Activated naive CD8-positive, alpha-beta T cell treated with anti-CD3 and anti-CD28 coated beads for 36 hours (primary cell): ENCODE measurements around the gene PCSK2. TPM values are rescaled to one million over a fixed set of nuclear protein-coding genes. Genes with fewer than 3 reads are reported as not detected.

Experiments
- DNase-seq: peaks from one replicate; pipeline ENCODE4 v3.0.0; 2021
- H3K27ac Mint-ChIP-seq: one replicate; pipeline ENCODE4 v1.8.0; 2022; ENCODE audit warnings: mild to moderate bottlenecking, moderate library complexity, mixed read lengths
- H3K27me3 Mint-ChIP-seq: one replicate; pipeline ENCODE4 v1.8.0; 2022; ENCODE audit warnings: mild to moderate bottlenecking, mixed read lengths
- H3K36me3 Mint-ChIP-seq: one replicate; pipeline ENCODE4 v1.8.0; 2021; ENCODE audit warnings: mild to moderate bottlenecking, mixed read lengths
- H3K4me1 Mint-ChIP-seq: one replicate; pipeline ENCODE4 v1.8.0; 2021; ENCODE audit warnings: mixed read lengths
- H3K4me3 Mint-ChIP-seq: one replicate; pipeline ENCODE4 v1.8.0; 2022; ENCODE audit warnings: mild to moderate bottlenecking, moderate library complexity, mixed read lengths
- H3K9me3 Mint-ChIP-seq: one replicate; pipeline ENCODE4 v1.8.0; 2022; ENCODE audit warnings: mixed read lengths
- total RNA-seq, 2 experiments: library from RNA; stranded (reverse); gene quantifications; one replicate each; pipeline ENCODE4 v1.2.3, GENCODE V29; 2021

Gene PCSK2
- total RNA-seq, 2 experiments from 2014 or later: not detected

- no peak for DNase-seq
- no peak overlapping the region for H3K27ac Mint-ChIP-seq
- no peaks in the 10 kb centered on the region for H3K36me3 Mint-ChIP-seq
- no peak overlapping the region for H3K4me3 Mint-ChIP-seq
- H3K9me3 Mint-ChIP-seq: no peaks in the 10 kb centered on the region
- no peaks in the 10 kb centered on the region for H3K4me1 Mint-ChIP-seq
- H3K27me3 Mint-ChIP-seq: peaks cover 3% of the 10 kb centered on the region
These were observed 117.0 kb downstream of the PCSK2 start for GRCh38 chr20:17343656-17344452.

- H3K27me3 Mint-ChIP-seq: peaks cover 3% of the 10 kb centered on the region
- H3K4me1 Mint-ChIP-seq: no peaks in the 10 kb centered on the region
- no peak for DNase-seq
- no peak overlapping the region for H3K27ac Mint-ChIP-seq
- no peaks in the 10 kb centered on the region for H3K9me3 Mint-ChIP-seq
- H3K4me3 Mint-ChIP-seq: no peak overlapping the region
- H3K36me3 Mint-ChIP-seq: no peaks in the 10 kb centered on the region
These were observed 118.0 kb downstream of the PCSK2 start for GRCh38 chr20:17344790-17345189.

GRCh38 chr20:17345321-17345720 lies 118.5 kb downstream of the PCSK2 start:
- no peak overlapping the region for H3K27ac Mint-ChIP-seq
- H3K27me3 Mint-ChIP-seq: peaks cover 3% of the 10 kb centered on the region

GRCh38 chr20:17350321-17350720 lies 123.5 kb downstream of the PCSK2 start:
- Mint-ChIP-seq H3K27me3 (peaks cover 3% of the 10 kb centered on the region), H3K27ac (no peak overlapping the region), H3K4me1 (no peaks in the 10 kb centered on the region), H3K9me3 (no peaks in the 10 kb centered on the region), H3K4me3 (no peak overlapping the region), H3K36me3 (no peaks in the 10 kb centered on the region)
- no peak for DNase-seq

More at GRCh38 chr20:17345321-17345720, 118.5 kb downstream of the PCSK2 start:
- Mint-ChIP-seq H3K4me1 (no peaks in the 10 kb centered on the region), H3K9me3 (no peaks in the 10 kb centered on the region), H3K36me3 (no peaks in the 10 kb centered on the region), H3K4me3 (no peak overlapping the region)
- DNase-seq: no peak

GRCh38 chr20:17357238-17357637 lies 130.4 kb downstream of the PCSK2 start:
- Mint-ChIP-seq H3K9me3 (no peaks in the 10 kb centered on the region), H3K4me1 (no peaks in the 10 kb centered on the region), H3K36me3 (no peaks in the 10 kb centered on the region), H3K4me3 (no peak overlapping the region), H3K27ac (no peak overlapping the region), H3K27me3 (no peaks in the 10 kb centered on the region)
- DNase-seq: no peak

- H3K4me3 Mint-ChIP-seq: no peak overlapping the region
- no peaks in the 10 kb centered on the region for H3K9me3 Mint-ChIP-seq
- H3K4me1 Mint-ChIP-seq: no peaks in the 10 kb centered on the region
- no peak for DNase-seq
- no peak overlapping the region for H3K27ac Mint-ChIP-seq
- no peaks in the 10 kb centered on the region for H3K27me3 Mint-ChIP-seq
- H3K36me3 Mint-ChIP-seq: no peaks in the 10 kb centered on the region
These were observed 132.0 kb downstream of the PCSK2 start for GRCh38 chr20:17358854-17359253.

- no peaks in the 10 kb centered on the region for H3K4me1 Mint-ChIP-seq
- H3K36me3 Mint-ChIP-seq: no peaks in the 10 kb centered on the region
- no peaks in the 10 kb centered on the region for H3K9me3 Mint-ChIP-seq
- DNase-seq: no peak
- no peak overlapping the region for H3K4me3 Mint-ChIP-seq
- H3K27me3 Mint-ChIP-seq: no peaks in the 10 kb centered on the region
- no peak overlapping the region for H3K27ac Mint-ChIP-seq
These were observed 137.8 kb downstream of the PCSK2 start for GRCh38 chr20:17364681-17365080.

- H3K36me3 Mint-ChIP-seq: no peaks in the 10 kb centered on the region
- no peaks in the 10 kb centered on the region for H3K9me3 Mint-ChIP-seq
- no peak overlapping the region for H3K4me3 Mint-ChIP-seq
- no peaks in the 10 kb centered on the region for H3K4me1 Mint-ChIP-seq
- H3K27me3 Mint-ChIP-seq: no peaks in the 10 kb centered on the region
- no peak for DNase-seq
- no peak overlapping the region for H3K27ac Mint-ChIP-seq
These were observed 139.0 kb downstream of the PCSK2 start for GRCh38 chr20:17365831-17366230.

- Mint-ChIP-seq H3K27ac (no peak overlapping the region), H3K36me3 (no peaks in the 10 kb centered on the region), H3K4me3 (no peak overlapping the region), H3K9me3 (no peaks in the 10 kb centered on the region), H3K4me1 (no peaks in the 10 kb centered on the region), H3K27me3 (peaks cover 4% of the 10 kb centered on the region)
- no peak for DNase-seq
These were observed 142.7 kb downstream of the PCSK2 start for GRCh38 chr20:17369506-17369905.

- Mint-ChIP-seq H3K36me3 (no peaks in the 10 kb centered on the region), H3K9me3 (no peaks in the 10 kb centered on the region), H3K27me3 (peaks cover 4% of the 10 kb centered on the region), H3K27ac (no peak overlapping the region), H3K4me3 (no peak overlapping the region), H3K4me1 (no peaks in the 10 kb centered on the region)
- DNase-seq: no peak
These were observed 146.1 kb downstream of the PCSK2 start for GRCh38 chr20:17372806-17373440.

GRCh38 chr20:17374086-17374485 lies 147.2 kb downstream of the PCSK2 start:
- peaks cover 4% of the 10 kb centered on the region for H3K27me3 Mint-ChIP-seq

GRCh38 chr20:17376031-17376430 lies 149.2 kb downstream of the PCSK2 start:
- Mint-ChIP-seq H3K27me3 (peaks cover 4% of the 10 kb centered on the region), H3K4me1 (no peaks in the 10 kb centered on the region), H3K36me3 (no peaks in the 10 kb centered on the region), H3K27ac (no peak overlapping the region), H3K9me3 (no peaks in the 10 kb centered on the region), H3K4me3 (no peak overlapping the region)
- DNase-seq: no peak

More at GRCh38 chr20:17374086-17374485, 147.2 kb downstream of the PCSK2 start:
- Mint-ChIP-seq H3K36me3 (no peaks in the 10 kb centered on the region), H3K27ac (no peak overlapping the region), H3K9me3 (no peaks in the 10 kb centered on the region), H3K4me3 (no peak overlapping the region), H3K4me1 (no peaks in the 10 kb centered on the region)
- no peak for DNase-seq

GRCh38 chr20:17377231-17377630 lies 150.4 kb downstream of the PCSK2 start:
- H3K27me3 Mint-ChIP-seq: peaks cover 4% of the 10 kb centered on the region
- H3K27ac Mint-ChIP-seq: no peak overlapping the region
- no peak for DNase-seq
- no peaks in the 10 kb centered on the region for H3K36me3 Mint-ChIP-seq
- no peaks in the 10 kb centered on the region for H3K4me1 Mint-ChIP-seq
- no peaks in the 10 kb centered on the region for H3K9me3 Mint-ChIP-seq
- no peak overlapping the region for H3K4me3 Mint-ChIP-seq

- no peak overlapping the region for H3K4me3 Mint-ChIP-seq
- no peaks in the 10 kb centered on the region for H3K9me3 Mint-ChIP-seq
- no peaks in the 10 kb centered on the region for H3K4me1 Mint-ChIP-seq
- peaks cover 4% of the 10 kb centered on the region for H3K27me3 Mint-ChIP-seq
- no peaks in the 10 kb centered on the region for H3K36me3 Mint-ChIP-seq
- no peak overlapping the region for H3K27ac Mint-ChIP-seq
- DNase-seq: no peak
These were observed 152.8 kb downstream of the PCSK2 start for GRCh38 chr20:17379651-17380050.

- Mint-ChIP-seq H3K4me1 (no peaks in the 10 kb centered on the region), H3K36me3 (no peaks in the 10 kb centered on the region), H3K9me3 (no peaks in the 10 kb centered on the region), H3K27me3 (peaks cover 4% of the 10 kb centered on the region), H3K4me3 (no peak overlapping the region), H3K27ac (no peak overlapping the region)
- no peak for DNase-seq
These were observed 154.0 kb downstream of the PCSK2 start for GRCh38 chr20:17380801-17381200.

- no peaks in the 10 kb centered on the region for H3K9me3 Mint-ChIP-seq
- H3K27ac Mint-ChIP-seq: no peak overlapping the region
- H3K36me3 Mint-ChIP-seq: no peaks in the 10 kb centered on the region
- H3K4me1 Mint-ChIP-seq: no peaks in the 10 kb centered on the region
- H3K4me3 Mint-ChIP-seq: no peak overlapping the region
- peaks cover 4% of the 10 kb centered on the region for H3K27me3 Mint-ChIP-seq
- DNase-seq: no peak
These were observed 154.9 kb downstream of the PCSK2 start for GRCh38 chr20:17381724-17382123.
